DMS114 treated with DMSO at 0.1 percent for 48 hours (cell line): ENCODE results near the gene MTSS2.

Experiments used
- DNase-seq: peaks from one replicate; lab custom pipeline; 2025; ENCODE audit not compliant: unreplicated experiment; lab: John Stamatoyannopoulos, UW

Gene MTSS2

GRCh38 chr16:70715055-70715858 is 29.4 kb upstream of the MTSS2 start:
- DNase-seq: no peak

- DNase-seq: no peak
These were observed 28.8 kb upstream of the MTSS2 start for GRCh38 chr16:70714581-70715054.

- DNase-seq: no peak
These were observed 28.0 kb upstream of the MTSS2 start for GRCh38 chr16:70713824-70714223.

- no peak for DNase-seq
These were observed 27.5 kb upstream of the MTSS2 start for GRCh38 chr16:70713342-70713741.

- no peak for DNase-seq
These were observed 27.1 kb upstream of the MTSS2 start for GRCh38 chr16:70712942-70713341.

DNA sequence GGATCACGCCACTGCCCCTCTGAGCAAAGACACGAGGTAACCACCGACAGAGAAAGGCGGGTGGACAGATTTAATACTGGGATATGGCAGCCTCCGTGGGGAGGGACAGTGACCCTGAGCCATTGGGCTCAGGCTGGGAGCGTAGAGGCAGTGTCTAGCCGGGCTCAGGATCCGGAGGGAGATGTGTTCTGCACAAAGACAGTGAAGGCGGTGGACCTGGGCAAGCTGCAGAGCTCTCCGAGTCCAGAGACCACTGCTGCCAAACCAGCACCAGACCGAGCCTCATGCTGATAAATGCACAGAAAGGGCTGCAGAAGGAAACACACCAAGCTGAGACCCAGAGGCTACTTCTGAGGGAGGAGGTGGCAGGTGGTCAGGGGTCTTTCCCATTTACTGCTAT is 26.5 kb upstream of the MTSS2 start:
- DNase-seq: no peak

GRCh38 chr16:70711211-70712031 is 25.6 kb upstream of the MTSS2 start:
- DNase-seq: no peak

DNA sequence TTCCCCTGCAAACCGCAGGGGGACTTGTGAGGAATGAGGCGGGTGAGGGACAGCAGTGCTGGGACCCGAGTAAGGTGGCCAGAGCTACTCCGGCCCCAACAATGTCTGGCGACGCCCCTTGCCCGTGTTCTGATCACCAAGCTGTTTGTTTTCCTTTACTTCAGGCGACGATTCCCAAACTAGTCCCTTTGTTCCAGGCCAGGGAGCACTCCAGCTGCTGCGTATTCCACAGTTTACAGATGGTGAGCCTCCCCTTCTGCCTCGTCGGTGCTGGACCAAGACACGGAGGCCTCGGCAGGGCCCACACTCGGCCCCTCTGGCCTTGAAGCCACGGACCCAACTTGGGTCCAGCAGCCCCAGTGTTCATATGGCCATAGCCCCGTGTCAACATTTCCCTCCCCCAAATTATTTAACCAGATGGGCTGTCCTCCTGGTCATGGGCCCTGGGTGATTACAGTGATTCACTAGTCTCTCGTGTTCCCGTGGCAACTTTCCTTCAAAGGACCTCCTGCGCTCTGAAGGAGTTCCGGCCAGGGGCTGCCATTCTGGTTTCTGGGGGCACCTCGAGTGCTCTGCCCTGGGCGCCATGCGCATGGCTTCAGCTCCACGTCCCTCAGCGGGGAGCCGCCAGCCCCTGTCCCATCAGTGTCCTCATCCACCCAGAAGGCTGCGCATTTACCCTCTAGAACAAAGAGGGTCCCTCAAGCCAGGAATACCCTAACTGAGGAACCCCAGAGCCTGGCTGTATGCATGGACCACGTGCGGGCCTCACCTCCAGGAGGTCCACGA is 24.8 kb upstream of the MTSS2 start:
- DNase-seq: no peak

GRCh38 chr16:70709942-70710341 is 24.1 kb upstream of the MTSS2 start:
- no peak for DNase-seq

DNA sequence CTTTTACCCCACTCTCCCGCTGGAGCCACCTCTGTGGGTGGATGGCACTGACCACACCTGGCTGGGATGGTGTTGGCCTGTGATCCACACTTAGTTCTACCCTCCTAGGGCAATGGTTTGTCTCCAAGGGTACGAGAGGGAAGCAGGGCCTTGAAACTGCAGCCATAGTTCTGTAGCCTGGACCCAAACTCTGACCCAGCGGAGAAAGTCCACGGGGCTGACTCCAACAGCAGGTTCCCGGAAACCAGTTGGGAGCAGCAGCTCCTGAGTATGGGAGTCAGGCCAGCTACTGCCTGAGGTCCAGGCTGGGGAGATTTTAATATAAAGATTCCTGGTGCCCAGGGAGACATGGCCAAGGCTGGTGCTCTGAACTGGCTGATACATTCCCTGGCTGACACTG is 23.6 kb upstream of the MTSS2 start:
- no peak for DNase-seq

DNA sequence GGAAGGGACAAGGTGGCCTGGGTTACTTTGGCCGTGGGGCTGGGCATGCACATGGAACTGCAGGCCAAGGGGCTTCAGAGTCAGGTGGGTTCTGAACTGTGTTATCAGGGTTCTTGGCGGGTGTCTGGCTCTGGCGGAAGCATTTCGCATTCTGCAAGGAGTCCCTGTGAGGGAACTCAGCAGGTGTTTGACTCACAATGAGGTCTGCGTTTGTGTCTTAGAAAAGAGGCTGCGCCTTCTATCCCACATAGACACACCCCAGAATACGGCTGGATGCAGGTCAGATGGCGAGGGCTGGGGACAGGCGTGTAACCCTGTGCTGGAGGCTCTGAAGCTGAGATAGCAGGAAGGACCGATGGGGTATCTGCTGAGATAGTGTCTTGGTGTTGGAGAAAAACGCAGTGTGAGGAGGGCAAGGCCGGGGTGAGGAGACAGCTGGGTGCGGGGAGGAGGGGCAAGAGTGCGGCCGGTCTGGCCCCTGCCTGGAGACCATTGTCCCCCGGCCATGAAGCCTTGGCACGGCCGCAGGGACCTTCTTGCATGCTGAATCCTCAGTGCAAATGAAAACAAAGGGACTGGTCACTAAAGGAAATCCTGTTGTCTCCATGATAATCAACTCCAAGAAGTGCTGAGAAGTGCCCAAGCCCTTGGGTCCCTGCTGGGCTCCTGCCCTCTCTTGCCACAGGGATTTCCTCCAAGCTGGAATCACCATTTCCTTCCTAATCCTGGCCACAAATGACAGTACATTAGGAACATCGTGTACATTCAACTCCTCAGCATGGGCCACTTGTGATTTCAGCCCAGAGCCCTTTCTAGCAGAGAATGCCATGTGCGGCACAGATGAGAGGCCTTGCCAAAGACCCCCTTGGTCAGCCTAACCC is 22.8 kb upstream of the MTSS2 start:
- no peak for DNase-seq

DNA sequence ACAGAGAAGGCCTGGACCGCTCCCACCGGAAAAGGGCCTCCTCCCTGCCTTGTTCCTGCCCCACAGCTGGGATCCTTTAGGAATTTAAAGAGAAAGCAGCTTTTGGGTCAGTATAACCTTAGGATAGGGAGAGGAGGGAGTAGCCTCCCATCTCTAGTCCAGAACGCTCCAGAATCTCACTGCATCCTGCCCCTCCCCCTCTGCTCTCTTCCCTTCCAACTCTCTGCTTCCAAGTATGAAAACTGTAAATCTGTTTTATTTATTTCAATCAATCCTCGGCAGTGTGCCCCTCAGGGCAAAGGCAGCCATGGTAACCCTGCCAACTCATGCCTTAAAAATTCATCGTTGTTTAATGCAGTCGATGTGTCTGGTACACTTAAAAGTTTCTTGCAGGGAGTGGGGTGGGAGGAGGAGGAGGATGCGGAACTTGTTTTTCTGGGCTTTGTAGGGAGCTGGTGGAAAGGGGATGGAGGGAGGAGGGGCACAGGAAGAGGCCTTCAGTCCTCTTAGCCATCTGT is 21.2 kb upstream of the MTSS2 start:
- DNase-seq: no peak

- DNase-seq: no peak
These were observed 19.2 kb upstream of the MTSS2 start for GRCh38 chr16:70705056-70705455.

- DNase-seq: no peak
These were observed 18.7 kb upstream of the MTSS2 start for GRCh38 chr16:70704586-70704985.

GRCh38 chr16:70703835-70704381 is 18.1 kb upstream of the MTSS2 start:
- DNase-seq: no peak

- DNase-seq: no peak
These were observed 17.4 kb upstream of the MTSS2 start for GRCh38 chr16:70703041-70703834.

DNA sequence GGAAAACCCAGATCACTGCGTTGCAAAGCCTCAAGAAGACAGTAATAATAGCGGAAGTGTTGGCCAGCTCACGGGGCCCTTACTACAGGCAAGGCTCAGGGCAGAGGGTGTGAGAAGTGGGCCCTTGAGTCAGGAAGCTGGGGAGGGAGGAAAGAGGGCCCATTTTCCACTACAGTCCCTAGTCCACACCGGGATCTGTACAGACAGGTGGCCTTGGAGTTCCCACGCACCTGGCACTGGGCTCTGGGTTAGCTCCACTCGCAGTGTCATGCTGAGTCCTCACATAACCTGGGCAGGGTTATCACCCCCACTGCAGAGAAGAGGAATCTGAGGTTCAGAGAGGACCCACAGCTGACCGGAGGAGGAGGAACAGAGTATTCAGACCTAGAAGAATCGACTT is 16.8 kb upstream of the MTSS2 start:
- no peak for DNase-seq

DNA sequence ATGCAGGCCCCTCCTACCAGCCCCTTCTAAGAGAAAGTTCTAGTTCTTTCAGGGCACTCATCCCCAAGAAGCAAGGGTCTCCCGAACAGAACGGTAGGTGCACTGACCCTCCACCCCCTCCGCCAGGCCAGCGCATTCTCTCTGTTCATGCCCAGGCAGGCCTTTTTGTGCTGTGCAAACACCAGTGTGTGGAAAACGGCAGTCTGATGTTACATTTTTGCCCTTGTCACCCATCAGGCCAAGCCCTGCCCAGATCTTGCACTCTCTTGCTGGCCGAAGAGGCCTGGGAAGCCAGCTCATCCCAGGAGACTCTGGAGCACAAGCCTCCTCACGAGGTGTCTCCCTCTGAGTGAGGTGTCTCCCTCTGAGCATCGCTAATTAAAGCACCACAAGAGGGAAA is 16.1 kb upstream of the MTSS2 start:
- no peak for DNase-seq

DNA sequence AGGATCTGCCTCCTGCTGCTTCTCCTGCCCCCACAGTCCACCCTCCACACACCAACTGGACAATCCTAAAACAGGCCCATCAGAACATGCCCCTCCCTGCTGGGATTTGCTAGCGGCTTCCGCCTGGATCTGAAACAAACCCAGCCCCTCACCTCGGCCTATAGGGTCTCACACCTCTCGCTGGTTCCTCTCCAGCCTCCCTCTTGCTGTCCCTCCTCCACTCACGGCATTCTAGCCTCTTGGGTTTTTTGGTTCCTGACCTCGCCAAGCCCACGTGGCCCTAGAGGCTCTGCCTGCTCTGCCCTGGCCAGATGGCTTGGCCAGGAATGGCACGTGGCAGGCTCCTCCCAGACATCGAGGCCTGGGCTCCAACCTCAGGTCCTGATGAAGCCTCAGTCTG is 15.7 kb upstream of the MTSS2 start:
- no peak for DNase-seq
